ENCODE results near the gene COL25A1.

- no peak for TF ChIP-seq TAF1 (IDR thresholded peaks at IDR 0.05; ENCODE audit: borderline replicate concordance, low read depth, low read length)
- no peak for TF ChIP-seq POLR2A (IDR thresholded peaks at IDR 0.05; ENCODE audit: low read depth, low read length)
Measured at GRCh38 chr4:108903464-108904221, 398.8 kb downstream of the COL25A1 start.

Measured in GM12892 (cell line).